HTERT RPE-1 (cell line): ENCODE results near the gene ZNF606.

Experiments used
- in situ Hi-C: fragments of 300-500 bp; cut with MboI; formaldehyde crosslinking; loops from 4 replicates; pipeline ENCODE4 v1.14.3; 2020; ENCODE audit warnings: low sequenced_read_pairs

ZNF606 gene

GRCh38 chr19:57935731-57936130 is 66.9 kb downstream of the ZNF606 start:
- in situ Hi-C loops: no loop called here

GRCh38 chr19:57934820-57935665 is 67.6 kb downstream of the ZNF606 start, which contains the start of gene ZNF418:
Gene ZNF418 (minus strand): TSS chr19:57935402. CDS start chr19:57933822, 1,580 bp downstream.
- in situ Hi-C loops: no loop called here

- in situ Hi-C loops: no loop called here
These were observed 75.0 kb downstream of the ZNF606 start for GRCh38 chr19:57927587-57927986.
